Progenitor cell of endocrine pancreas (in vitro differentiated cells): ENCODE results near the gene SEZ6L. TPM values are rescaled to one million over a fixed set of nuclear protein-coding genes. Genes with fewer than 3 reads are reported as not detected.
A peak's percentile ranks its signal among the peaks of the same experiment; 100 is the strongest.

Experiments
- DNase-seq: peaks from one replicate; pipeline ENCODE4 v3.0.0; 2021; ENCODE audit warnings: low spot score; ENCODE audit not compliant: unreplicated experiment
- H3K27ac Mint-ChIP-seq: 2 replicates; pipeline ENCODE4 v1.8.0; 2021; ENCODE audit warnings: mild to moderate bottlenecking, moderate library complexity, mixed read lengths
- H3K27me3 Mint-ChIP-seq: 2 replicates; pipeline ENCODE4 v1.8.0; 2021; ENCODE audit warnings: mixed read lengths
- H3K36me3 Mint-ChIP-seq: 2 replicates; pipeline ENCODE4 v1.8.0; 2022; ENCODE audit warnings: mixed read lengths; ENCODE audit not compliant: insufficient read depth
- H3K4me1 Mint-ChIP-seq: 2 replicates; pipeline ENCODE4 v1.8.0; 2021; ENCODE audit warnings: low read depth, mixed read lengths
- H3K4me3 Mint-ChIP-seq: 2 replicates; pipeline ENCODE4 v1.8.0; 2021; ENCODE audit warnings: low read depth, mild to moderate bottlenecking, moderate library complexity, mixed read lengths
- H3K9me3 Mint-ChIP-seq: 2 replicates; pipeline ENCODE4 v1.8.0; 2021; ENCODE audit warnings: low read depth, mixed read lengths
- total RNA-seq: library from RNA; stranded (reverse); gene quantifications from 2 replicates; pipeline ENCODE4 v1.2.1, GENCODE V29; 2021
- TF ChIP-seq, protein P1 (sequence below): fragments of 200-600 bp; sonication (generic); IDR thresholded peaks from one replicate; pipeline ENCODE4 v1.5.0; 2021; ENCODE audit warnings: antibody characterized with exemption, mild to moderate bottlenecking; ENCODE audit not compliant: unreplicated experiment

Gene SEZ6L
- total RNA-seq, 1 donor from 2014 or later, result 26.2 TPM

DNA sequence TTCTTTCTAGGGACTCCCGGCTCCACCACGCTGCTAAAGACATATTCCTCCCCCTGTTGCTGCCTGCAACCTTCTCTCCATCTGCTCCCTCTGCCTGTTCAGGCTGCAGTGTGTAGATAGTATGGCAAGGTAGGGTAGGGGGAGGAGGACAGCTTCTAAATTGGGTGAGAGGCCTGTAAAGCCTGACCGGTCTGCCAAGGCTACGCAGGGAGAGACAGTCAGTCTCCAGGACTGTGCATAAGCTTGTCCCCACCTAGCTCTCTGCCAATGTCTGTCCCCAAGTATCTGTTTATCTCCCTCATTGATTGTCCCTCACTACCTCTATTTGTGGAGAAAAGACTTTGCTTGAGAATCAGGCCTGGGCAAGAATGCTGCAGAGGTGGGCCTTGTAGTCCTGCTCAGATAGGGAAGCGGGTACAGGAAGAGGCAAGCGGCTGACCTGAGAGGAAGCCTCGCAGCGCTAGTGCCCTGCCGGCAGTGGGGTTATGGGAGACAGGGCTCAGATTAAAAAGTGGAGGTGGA, 871 bp upstream of the SEZ6L start:
- Mint-ChIP-seq H3K36me3 (no peaks in the 10 kb centered on the region), H3K27ac (peak overlapping the region; percentile 63), H3K4me3 (peak overlapping the region; percentile 70), H3K27me3 (peaks cover 71% of the 10 kb centered on the region), H3K9me3 (no peaks in the 10 kb centered on the region), H3K4me1 (peaks cover 13% of the 10 kb centered on the region)
- TF ChIP-seq, protein P1, sequence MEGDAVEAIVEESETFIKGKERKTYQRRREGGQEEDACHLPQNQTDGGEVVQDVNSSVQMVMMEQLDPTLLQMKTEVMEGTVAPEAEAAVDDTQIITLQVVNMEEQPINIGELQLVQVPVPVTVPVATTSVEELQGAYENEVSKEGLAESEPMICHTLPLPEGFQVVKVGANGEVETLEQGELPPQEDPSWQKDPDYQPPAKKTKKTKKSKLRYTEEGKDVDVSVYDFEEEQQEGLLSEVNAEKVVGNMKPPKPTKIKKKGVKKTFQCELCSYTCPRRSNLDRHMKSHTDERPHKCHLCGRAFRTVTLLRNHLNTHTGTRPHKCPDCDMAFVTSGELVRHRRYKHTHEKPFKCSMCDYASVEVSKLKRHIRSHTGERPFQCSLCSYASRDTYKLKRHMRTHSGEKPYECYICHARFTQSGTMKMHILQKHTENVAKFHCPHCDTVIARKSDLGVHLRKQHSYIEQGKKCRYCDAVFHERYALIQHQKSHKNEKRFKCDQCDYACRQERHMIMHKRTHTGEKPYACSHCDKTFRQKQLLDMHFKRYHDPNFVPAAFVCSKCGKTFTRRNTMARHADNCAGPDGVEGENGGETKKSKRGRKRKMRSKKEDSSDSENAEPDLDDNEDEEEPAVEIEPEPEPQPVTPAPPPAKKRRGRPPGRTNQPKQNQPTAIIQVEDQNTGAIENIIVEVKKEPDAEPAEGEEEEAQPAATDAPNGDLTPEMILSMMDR, result no peak
- DNase-seq, result no peak

GRCh38 chr22:26168939-26169314, 335 bp upstream of the SEZ6L start:
- Mint-ChIP-seq H3K4me3 (peak overlapping the region; percentile 70), H3K27me3 (peaks cover 73% of the 10 kb centered on the region), H3K36me3 (no peaks in the 10 kb centered on the region), H3K4me1 (peaks cover 13% of the 10 kb centered on the region), H3K9me3 (no peaks in the 10 kb centered on the region), H3K27ac (no peak overlapping the region)
- TF ChIP-seq, protein P1, result no peak
- no peak for DNase-seq

GRCh38 chr22:26170112-26170492, 840 bp downstream of the SEZ6L start:
- Mint-ChIP-seq H3K36me3 (no peaks in the 10 kb centered on the region), H3K27me3 (peaks cover 72% of the 10 kb centered on the region), H3K9me3 (no peaks in the 10 kb centered on the region), H3K4me1 (peaks cover 20% of the 10 kb centered on the region), H3K4me3 (peak overlapping the region; percentile 69), H3K27ac (no peak overlapping the region)
- TF ChIP-seq, protein P1, result no peak
- DNase-seq, result no peak

DNA sequence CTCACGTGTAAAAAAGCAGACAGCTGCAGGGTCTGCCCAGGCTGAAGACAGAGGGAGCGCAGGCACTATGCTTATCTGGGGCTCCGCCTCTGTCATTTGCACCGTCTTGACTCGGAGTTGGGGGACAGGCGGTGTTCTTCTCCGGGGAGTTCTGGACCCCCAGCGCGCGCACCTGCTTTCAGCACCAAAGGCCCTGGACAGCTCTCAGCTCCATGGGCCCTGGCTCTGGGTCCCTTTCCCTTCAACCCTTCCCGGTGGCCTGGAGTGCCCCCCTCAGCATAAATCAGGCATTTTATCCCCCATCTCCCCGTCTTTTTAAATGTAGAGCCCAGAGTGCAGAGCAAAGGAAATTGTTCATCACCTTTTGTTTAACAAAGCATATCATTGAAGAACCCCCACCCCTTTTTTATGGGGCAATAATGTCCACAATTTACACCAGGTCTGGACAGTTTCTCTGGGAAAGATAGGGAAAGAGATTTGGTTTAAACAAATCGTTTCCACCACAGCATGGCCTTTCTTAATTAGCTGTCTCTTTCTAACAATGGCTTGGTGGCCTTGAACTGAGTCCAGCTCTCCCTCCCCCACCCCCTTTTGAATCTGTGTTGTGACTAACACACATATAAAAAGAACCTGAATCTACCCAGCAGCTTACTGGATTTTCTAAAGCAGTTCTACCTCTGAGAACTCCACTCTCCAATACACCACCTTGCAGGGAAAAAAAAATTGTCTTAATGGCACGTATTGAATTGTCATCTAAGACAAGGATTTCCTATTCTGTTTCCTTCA, 1.7 kb downstream of the SEZ6L start:
- Mint-ChIP-seq H3K4me1 (peaks cover 20% of the 10 kb centered on the region), H3K9me3 (no peaks in the 10 kb centered on the region), H3K36me3 (no peaks in the 10 kb centered on the region), H3K4me3 (peak overlapping the region; percentile 69), H3K27me3 (peaks cover 68% of the 10 kb centered on the region), H3K27ac (no peak overlapping the region)
- TF ChIP-seq, protein P1, result peak; percentile 46
- peak; percentile 65 for DNase-seq

DNA sequence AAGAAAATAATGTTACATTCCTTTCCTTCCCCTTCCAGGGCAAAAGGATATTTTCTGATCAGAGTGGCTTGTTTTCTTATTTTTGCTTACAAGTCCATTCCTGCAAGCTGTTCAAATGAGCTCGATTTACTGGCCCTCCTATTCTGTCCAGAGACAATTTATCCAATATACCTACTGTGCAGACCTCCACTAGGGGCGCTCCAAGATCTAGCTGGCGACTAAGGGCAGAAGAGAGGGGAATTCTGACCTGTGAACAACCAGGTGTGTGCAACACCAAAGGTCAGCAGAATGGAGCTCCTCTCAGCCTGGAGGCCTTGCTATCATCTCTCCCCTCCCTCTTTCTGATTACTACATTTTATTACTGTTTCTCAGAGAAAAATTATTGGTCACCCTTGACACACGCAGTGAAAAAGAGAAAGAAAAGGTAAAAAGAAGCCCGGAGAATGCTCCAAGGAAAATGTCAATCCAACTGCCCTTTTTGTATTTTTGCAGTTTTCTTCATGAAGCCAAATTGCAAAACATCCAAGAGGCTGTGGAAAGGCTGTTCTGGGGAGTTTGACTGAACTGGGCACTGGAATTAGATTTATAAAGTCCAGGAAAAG, 3.2 kb downstream of the SEZ6L start:
- Mint-ChIP-seq H3K4me3 (no peak overlapping the region), H3K27me3 (peaks cover 56% of the 10 kb centered on the region), H3K36me3 (no peaks in the 10 kb centered on the region), H3K4me1 (peaks cover 20% of the 10 kb centered on the region), H3K27ac (no peak overlapping the region), H3K9me3 (no peaks in the 10 kb centered on the region)
- TF ChIP-seq, protein P1, result peak; percentile 86
- peak; percentile 50 for DNase-seq
